GM21576 (cell line): ENCODE results near the gene EAF2.
"Not testable (repeated sequence)": the region's sequence is repeated elsewhere in the genome, so short reads cannot be mapped to it uniquely, and the experiment has no call there.

Experiments used
- ATAC-seq: cut with Tn5 transposase; IDR thresholded peaks from one replicate; pipeline ENCODE4 v1.9.1; 2021; ENCODE audit warnings: mild to moderate bottlenecking, moderate library complexity; ENCODE audit not compliant: unreplicated experiment

Gene EAF2

DNA sequence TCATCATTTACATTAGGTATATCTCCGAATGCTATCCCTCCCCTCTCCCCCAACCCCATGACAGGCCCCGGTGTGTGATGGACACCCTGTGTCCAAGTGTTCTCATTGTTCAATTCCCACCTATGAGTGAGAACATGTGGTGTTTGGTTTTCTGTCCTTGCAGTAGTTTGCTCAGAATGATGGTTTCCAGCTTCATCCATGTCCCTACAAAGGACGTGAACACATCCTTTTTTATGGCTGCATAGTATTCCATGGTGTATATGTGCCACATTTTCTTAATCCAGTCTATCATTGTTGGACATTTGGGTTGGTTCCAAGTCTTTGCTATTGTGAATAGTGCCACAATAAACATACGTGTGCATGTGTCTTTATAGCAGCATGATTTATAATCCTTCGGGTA, 22.8 kb downstream of the EAF2 start:
- not testable (repeated sequence) for ATAC-seq

DNA sequence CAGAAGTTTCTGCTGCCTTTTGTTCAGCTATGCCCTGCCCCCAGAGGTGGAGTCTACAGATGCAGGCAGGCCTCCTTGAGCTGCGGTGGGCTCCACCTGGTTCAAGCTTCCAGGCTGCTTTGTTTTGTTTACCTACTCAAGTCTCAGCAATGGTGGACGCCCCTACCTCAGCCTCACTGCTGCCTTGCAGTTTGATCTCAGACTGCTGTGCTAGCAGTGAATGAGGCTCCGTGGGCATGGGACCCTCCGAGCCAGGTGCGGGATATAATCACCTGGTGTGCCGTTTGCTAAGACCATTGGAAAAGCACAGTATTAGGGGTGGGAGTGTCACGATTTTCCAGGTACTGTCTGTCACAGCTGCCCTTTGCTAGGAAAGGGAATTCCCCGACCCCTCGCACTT, 28.2 kb downstream of the EAF2 start:
- ATAC-seq = not testable (repeated sequence)

DNA sequence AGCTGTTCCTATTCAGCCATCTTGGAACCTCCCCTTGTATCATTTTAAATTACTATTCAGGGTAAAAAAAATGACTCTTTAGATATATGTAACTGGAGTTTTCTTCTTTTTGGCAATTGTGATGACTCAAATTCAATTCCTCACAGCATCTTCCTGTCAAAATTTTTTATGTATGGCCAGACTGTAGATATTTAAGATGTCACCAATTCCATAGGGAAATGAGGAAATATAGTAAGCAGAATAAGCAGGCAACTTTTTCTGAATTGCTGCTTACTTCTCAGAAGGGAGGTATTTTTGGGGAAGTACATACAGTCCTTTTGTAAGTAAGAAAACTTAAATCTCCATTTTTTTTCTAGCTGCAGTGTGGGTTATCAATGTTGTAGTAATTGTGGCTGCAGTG, 28.8 kb downstream of the EAF2 start:
- no peak for ATAC-seq

DNA sequence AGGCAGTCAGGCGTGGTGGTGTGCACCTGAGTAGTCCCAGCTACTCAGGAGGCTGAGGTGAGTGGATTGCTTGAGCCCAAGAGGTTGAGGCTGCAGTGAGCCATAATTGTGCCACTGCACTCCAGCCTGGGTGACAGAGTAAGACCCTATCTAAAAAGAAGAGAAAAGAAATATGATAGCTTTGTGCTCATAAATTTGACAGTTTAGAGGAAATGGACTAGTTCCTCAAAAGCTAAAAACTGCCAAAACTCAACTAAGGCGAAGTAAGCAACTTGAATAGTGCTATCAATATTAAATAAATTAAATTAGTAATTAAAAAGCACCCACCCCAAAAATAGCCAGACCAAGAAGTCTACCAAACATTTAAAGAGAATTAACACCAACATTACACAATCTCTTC, 34.7 kb downstream of the EAF2 start:
- no peak for ATAC-seq

DNA sequence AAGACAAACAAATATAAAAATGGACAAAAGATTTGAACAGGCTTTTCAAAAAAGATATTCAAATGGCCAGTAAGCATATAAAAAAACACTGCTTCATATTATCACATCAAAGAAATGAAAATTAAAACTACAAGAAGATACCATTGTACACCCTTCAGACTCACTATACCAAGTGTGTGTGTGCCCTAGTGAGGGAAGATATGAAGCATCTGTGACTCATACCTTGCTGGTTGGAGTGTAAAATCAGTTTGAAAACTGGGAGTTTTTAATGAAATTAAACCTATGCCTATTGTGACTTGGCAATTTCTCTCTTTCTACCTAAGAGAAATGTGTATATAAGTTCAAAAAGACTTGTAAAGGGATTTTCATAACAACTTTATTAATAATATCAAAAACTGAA, 35.7 kb downstream of the EAF2 start:
- no peak for ATAC-seq

DNA sequence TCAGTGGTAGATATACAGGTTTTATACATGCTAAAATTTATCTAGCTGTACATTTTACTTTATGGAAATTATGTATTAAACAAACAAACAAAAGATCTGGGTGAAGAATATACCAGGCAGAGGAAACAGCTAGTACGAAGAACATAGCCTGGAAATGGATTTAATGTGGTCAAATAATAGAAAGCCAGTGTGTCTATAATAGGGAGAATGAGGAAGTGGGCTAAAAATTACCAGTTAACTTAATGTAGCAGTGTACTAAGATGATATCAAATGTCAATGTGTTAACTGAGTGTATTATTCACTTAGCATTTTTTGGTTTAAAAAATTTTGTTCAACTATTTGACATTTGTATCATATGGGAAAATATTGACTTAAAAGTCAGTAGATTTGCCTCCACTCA, 36.4 kb downstream of the EAF2 start:
- no peak for ATAC-seq

DNA sequence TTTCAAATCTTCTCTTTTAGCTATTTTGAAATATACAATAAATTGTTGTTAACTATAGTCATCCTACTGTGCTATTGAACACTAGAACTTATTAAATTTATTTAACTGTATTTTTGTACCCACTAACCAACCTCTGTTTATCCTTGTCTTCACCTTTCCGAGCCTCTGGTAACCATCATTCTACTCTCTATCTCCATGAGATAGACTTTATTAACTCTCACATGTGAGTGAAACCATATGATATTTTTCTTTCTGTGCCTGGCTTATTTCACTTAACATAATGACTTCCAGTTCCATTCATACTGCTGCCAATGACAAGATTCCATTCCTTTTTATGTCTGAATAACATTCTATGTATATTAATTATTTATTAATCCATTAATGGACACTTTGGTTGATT, 43.4 kb downstream of the EAF2 start:
- ATAC-seq = no peak

DNA sequence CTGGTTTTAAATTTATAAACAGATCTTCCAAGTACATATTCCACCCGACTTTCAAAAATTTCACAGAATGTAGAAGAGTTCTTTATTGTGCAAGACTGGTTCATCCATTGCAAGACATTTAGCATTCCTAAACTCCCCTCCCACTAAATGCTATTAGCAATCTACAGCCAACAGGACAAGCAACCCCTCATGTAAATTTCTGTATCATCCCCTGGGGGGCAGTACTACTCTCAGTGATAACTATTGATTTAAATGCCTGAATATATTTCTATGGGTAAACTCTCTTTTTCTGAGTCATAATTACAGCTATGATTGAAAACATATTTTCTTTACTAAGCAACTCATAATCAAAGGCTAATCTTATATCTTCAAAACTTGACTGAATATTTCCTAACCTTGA, 48.5 kb downstream of the EAF2 start:
- no peak for ATAC-seq

DNA sequence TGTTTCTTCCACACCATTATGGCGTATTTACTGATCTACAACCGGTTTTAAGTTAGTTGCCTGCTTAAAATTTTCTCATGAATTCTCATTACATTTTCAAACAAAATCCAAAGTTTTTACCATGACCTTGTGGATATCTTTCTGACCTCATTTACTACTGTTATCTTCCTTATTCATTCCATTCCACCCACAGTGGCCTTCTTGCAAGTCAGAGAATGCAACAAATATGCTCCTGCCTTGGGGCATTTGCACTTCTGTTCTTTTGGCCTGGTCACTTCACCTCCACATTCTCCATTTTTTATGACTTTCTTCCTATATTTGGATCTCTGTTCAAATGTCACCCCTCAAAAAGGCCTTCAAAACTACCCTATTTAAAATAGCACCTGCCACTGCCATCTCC, 50.4 kb downstream of the EAF2 start:
- ATAC-seq = no peak

DNA sequence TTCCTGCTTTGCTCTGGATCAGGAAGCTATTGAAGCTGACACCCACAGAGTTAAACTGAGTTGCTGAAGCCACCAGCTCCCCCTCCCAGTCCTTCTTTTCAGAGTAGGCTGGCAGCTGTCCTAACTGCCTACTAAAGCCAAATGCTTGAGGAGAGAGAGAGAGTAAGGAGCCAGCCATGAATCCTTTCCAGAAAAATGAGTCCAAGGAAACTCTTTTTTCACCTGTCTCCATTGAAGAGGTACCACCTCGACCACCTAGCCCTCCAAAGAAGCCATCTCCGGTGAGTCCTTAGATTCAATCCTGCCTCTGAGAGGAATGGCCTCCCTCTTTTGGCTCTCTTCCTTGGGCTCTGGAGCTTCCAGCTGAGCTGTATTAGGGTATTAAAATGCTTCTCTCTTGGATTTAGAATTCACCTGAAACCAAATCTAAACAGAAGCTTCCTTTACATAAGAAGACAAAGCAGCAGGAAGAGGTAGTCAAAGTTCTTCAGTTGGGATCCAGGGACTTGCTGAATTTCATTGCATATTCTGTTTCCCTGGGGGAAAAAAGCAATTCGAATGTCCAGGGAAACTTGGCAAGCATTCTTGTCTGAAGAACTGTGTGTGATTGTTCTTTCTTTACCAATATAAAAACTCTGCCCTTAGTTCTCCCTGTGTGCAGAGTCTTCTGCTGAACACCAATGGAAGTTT, 59.4 kb downstream of the EAF2 start, which contains the start of gene SLC15A2:
Gene SLC15A2, plus strand, starts transcription at position 101 of the 690 bp plus-strand sequence. Its CDS starts 76 bp downstream, at position 177.
- ATAC-seq = no peak

DNA sequence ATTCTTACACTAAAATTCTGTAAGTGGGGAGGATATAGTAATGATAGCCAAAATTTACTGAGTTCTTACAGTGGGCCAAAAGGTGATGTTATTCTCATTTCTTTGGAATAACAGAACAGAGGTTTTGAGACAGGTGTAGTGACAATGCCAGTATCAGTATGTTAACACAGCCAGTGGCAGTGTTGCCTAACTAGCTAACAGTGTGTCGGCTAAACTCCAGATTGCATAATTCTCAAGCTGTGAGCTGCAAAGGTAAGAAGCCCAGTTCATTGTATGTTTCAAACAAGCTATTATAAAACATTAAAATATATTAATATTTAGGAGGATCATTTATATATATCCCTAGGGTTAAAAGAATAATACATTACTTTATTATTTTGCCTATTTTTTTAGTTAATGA, 60.1 kb downstream of the EAF2 start:
- no peak for ATAC-seq

DNA sequence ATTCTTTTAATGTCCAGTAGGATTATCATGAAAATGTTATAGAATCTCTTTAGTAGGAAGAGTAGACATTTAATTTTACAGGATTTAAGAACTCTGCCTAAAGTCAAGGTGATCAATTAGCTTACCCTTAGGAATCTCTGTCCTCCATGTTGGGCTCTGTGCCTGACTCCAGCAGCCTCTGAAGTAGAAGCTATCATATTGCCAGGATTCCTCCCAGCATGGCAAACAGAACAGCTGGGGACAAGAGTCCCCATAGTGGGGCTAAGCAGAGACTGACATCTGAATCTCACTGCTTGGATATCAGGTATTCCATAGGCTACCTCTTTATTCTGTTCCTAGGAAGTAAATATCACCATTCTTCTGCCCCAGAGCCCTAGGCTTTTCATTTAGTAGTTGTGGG, 60.7 kb downstream of the EAF2 start:
- ATAC-seq = no peak

DNA sequence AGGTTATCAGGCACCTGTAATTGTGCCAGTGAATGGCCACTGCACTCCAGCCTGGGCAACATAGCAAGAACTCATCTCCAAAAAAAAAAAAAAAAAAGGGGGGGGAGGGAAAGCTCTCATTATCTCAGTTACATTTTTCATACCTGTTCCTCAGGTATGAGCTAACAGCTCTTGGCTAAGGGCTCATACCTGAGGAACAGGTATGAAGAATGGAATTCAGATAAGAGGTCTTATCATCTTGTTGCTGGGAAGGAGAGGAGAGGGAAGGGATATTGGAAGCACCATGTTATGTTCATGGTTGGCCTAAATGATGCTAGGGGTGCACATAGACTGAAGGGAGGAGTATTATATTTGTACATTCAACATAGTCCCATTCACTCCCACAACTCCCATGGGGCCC, 61.8 kb downstream of the EAF2 start:
- no peak for ATAC-seq

DNA sequence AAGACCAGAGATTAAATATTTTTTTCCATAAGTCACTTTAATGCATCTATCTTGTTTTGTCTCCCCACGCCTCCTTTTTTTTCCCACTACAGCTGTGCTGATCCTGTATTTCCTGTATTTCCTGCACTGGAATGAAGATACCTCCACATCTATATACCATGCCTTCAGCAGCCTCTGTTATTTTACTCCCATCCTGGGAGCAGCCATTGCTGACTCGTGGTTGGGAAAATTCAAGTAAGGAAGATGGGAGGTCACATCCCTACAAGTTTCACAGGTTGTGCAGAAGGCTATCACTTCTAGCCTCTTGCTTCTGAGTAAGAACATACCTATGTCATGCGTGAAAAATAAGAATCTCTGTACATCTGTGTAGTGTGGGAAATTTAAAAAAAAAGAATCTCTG, 62.3 kb downstream of the EAF2 start:
- no peak for ATAC-seq

DNA sequence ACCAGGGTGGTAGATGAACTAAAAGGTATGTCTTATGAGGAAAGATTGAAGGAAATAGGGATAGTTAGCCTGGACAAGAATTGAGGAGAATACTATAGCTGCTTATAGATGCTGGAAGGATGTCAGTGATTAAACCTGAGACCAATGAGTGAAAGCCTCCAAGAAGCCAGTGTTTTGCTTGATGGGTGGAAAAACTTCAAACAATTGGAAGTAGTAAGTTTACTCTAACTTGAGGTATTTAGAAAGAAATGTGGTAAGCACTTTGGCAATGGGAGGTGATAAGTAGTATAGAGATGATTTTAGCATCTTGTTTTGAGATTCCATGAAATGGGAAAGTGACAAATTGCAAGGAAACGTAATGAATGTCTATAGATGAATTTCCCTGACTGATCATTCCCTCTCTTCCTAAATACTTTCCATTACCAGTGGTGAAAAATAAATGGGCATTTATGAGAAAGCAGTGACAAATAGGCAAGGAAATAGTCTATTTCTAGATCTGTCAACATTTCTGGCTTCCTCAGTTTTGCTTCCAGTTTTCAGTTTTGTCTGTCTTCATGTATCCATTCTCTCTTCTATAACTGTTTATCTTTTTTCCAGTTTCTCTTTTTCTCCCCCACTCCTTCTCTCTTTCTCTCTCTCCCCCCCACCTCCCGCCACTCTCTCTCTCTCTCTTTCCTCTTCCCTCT, 78.4 kb downstream of the EAF2 start:
- ATAC-seq = no peak

DNA sequence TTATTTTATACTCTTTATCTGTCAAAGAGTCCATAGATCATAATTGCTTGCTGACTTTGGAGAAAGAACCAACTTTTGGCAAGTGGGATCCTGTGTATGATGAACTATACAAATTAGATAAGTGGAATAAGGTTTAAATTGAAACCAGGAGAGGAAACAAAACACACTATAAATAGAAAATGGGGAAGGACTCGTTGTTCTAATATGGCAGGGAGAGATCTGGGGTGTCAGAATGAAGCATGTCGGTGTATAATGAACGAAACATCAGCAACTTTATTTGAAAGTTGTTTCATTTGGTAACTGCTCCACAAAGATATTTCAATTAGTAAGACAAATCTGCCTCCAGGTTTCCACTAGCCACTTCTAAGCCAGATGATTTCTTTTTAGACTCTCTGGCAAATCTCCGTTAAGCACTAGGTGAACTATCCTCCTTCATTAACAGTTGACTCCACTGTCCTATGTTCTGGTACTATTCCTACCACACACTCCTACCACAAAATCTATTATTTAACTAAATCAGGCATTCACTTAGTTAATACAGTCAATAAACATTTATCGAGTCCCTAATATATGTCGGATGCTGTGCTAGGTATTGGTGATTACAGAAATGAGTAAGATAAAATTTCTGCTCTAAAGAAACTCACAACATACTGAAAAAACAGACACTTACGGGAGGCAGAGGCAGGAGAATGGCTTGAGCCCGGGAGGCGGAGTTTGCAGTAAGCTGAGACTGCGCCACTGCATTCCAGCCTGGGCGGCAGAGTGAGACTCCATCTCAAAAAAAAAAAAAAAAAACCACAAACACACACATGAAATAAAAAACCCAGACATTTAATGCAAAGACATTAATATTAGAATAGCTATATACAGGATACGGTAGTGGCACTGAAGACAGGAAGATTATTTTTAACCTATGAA, 79.3 kb downstream of the EAF2 start:
- ATAC-seq = no peak

DNA sequence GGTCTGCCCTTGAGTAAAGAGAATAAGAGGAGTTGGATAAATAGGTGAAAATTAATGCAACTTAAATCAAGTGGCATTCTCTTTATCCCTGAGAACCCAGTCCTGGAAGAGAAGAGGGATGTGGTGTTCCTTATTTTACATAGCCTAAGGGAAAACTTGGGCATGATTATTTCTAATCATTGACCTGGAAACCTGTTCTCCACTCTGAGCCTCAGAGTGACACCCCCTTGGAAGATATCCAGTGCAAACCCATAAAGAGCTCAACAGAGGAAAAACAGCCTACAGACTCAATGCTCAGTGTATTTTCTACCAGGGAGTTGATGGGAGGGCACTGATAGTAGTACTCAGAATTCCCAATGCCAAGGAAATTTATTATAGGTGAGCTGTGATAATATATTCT, 81.2 kb downstream of the EAF2 start:
- no peak for ATAC-seq

DNA sequence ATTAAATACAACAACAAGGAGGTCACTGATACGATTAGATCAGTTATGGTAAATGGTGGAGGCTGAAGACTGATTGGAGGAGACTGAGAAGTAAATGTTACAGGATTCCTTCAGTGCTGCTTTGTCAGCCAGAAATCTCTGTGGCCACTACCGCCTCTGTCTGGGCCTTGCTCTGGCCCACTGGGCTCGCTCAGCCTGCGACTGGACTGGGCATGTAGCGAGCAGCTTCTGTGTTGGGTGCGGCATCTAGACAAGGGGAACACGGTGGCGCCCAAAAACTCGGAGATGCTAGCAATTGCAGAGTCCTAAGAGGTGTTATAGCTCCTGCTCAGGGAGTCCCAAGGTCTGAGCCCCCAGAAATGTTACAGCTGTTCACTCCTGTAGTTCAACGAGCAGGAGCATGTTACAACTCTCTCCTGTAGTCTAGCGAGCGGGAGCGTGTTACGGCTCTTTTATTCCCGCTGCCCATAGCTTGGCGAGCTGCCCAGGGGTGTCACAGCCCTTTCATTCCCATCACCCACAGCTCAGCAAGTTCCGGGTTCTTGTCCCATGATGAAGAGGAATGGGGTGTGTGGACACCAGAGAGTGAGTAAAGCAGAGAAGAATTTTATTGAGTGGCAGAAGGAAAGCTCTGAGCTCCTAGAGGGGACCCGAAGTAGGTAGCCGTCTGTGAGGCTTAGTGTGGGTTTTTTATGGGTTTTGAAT, 83.9 kb downstream of the EAF2 start:
- no peak for ATAC-seq

DNA sequence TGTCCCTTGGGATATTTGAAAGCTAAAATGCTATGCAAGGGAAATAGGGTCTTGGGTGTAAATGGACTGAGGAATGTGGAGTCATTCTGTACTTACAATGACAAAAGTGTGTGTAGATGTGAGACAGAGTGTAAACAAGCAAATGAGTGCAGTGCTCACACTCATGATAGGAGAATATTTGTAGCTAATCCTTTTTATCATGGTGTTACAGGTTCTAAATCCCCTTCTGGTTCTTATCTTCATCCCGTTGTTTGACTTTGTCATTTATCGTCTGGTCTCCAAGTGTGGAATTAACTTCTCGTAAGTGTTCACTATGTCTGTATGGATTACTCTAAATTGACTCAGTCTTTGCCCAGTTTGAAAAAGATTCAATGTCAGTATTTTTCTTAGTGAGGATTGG, 89.7 kb downstream of the EAF2 start:
- ATAC-seq = no peak

DNA sequence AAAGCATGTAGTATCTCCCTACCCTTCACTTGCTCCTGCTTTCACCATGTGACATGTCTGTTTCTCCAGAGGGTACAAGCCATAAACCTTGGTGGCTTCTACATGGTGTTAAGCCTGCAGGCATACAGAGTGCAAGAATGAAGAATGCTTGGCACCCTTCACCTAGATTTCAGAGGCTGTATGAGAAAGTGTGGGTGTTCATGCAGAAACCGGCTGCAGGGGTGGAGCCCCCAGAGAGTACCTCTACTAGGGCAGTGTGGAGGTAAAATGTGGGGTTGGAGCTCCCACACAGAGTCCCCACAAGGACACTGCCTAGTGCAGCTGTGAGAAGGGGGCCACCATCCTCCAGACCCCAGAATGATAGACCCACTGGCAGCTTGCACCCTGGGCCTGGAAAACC, 91.4 kb downstream of the EAF2 start:
- ATAC-seq = no peak
